Stimulated activated CD4-positive, alpha-beta T cell treated with anti-CD3 and anti-CD28 coated beads, Interleukin-15, amount 100 ng/mL, for 24 hours (primary cell): ENCODE results near the gene OR51I1.

ENCODE experiments used
- DNase-seq: peaks from one replicate; pipeline ENCODE4 v3.0.0-alpha.2; 2020

The OR51I1 gene

GRCh38 chr11:5441414-5441813, at the start of gene OR51I1:
Gene OR51I1 (minus strand): TSS chr11:5441514. CDS start chr11:5441514, 0 bp downstream.
- no peak for DNase-seq

GRCh38 chr11:5489576-5490357, 48.5 kb upstream of the OR51I1 start:
- no peak for DNase-seq

- DNase-seq: no peak
Measured at GRCh38 chr11:5488798-5489399, 47.6 kb upstream of the OR51I1 start.

- no peak for DNase-seq
Measured at GRCh38 chr11:5488385-5488784, 47.1 kb upstream of the OR51I1 start, which contains the start of gene OR52D1. Gene OR52D1 (plus strand): TSS chr11:5488685. CDS start chr11:5488707, 22 bp downstream.

GRCh38 chr11:5486421-5486820, 45.1 kb upstream of the OR51I1 start:
- DNase-seq: peak; percentile 20

- no peak for DNase-seq
Measured at GRCh38 chr11:5486003-5486402, 44.7 kb upstream of the OR51I1 start.

GRCh38 chr11:5476186-5476819, 35.0 kb upstream of the OR51I1 start:
- peak; percentile 48 for DNase-seq

GRCh38 chr11:5473921-5474320, 32.6 kb upstream of the OR51I1 start:
- DNase-seq: no peak

- no peak for DNase-seq
Measured at GRCh38 chr11:5467527-5467926, 26.2 kb upstream of the OR51I1 start.

- no peak for DNase-seq
Measured at GRCh38 chr11:5460983-5461621, 19.8 kb upstream of the OR51I1 start.

GRCh38 chr11:5449432-5449831, 8.1 kb upstream of the OR51I1 start:
- no peak for DNase-seq

GRCh38 chr11:5449023-5449422, 7.7 kb upstream of the OR51I1 start, which contains the start of gene OR51I2:
Gene OR51I2 (plus strand): TSS chr11:5449323. CDS start chr11:5453489, 4,166 bp downstream.
- no peak for DNase-seq

- no peak for DNase-seq
Measured at GRCh38 chr11:5443835-5444393, 2.6 kb upstream of the OR51I1 start.

- no peak for DNase-seq
Measured at GRCh38 chr11:5423131-5423530, 18.2 kb downstream of the OR51I1 start.

GRCh38 chr11:5421811-5422210, 19.5 kb downstream of the OR51I1 start, which contains the start of gene OR51Q1:
Gene OR51Q1 (plus strand): TSS chr11:5422111. CDS start chr11:5422201, 90 bp downstream.
- no peak for DNase-seq

GRCh38 chr11:5420993-5421392, 20.3 kb downstream of the OR51I1 start:
- no peak for DNase-seq

GRCh38 chr11:5405173-5405572, 36.1 kb downstream of the OR51I1 start:
- DNase-seq: no peak

- no peak for DNase-seq
Measured at GRCh38 chr11:5398936-5399335, 42.4 kb downstream of the OR51I1 start.

- DNase-seq: no peak
Measured at GRCh38 chr11:5394091-5394490, 47.2 kb downstream of the OR51I1 start.
